Hepatocyte (in vitro differentiated cells): ENCODE data around the gene RBBP8NL. TPM values are rescaled to one million over a fixed set of nuclear protein-coding genes. Genes with fewer than 3 reads are reported as not detected.

Source experiments
- DNase-seq: peaks from one replicate; pipeline ENCODE4 v3.0.0-alpha.2; 2016; ENCODE audit warnings: low spot score
- H2AFZ ChIP-seq: fragments of 200-600 bp; sonication (generic); 2 replicates; pipeline ENCODE4 v1.6.0; 2016; ENCODE audit warnings: antibody characterized with exemption, mild to moderate bottlenecking
- H3K27ac ChIP-seq: fragments of 200-600 bp; sonication (generic); 2 replicates; pipeline ENCODE4 v1.5.1; 2016; ENCODE audit warnings: mild to moderate bottlenecking
- H3K27me3 ChIP-seq: fragments of 200-600 bp; sonication (generic); 2 replicates; pipeline ENCODE4 v1.6.1; 2016
- H3K36me3 ChIP-seq: fragments of 200-600 bp; sonication (generic); replicated peaks from 2 replicates; pipeline ENCODE4 v1.5.1; 2016; ENCODE audit warnings: low read depth; ENCODE audit not compliant: insufficient read depth
- H3K4me1 ChIP-seq: fragments of 200-600 bp; sonication (generic); 2 replicates; pipeline ENCODE4 v1.5.1; 2016; ENCODE audit warnings: mild to moderate bottlenecking, moderate library complexity; ENCODE audit not compliant: insufficient read depth
- H3K4me2 ChIP-seq: fragments of 200-600 bp; sonication (generic); 2 replicates; pipeline ENCODE4 v1.6.0; 2016
- H3K4me3 ChIP-seq: fragments of 200-600 bp; sonication (generic); 2 replicates; pipeline ENCODE4 v1.5.1; 2016; ENCODE audit warnings: mild to moderate bottlenecking
- H3K79me2 ChIP-seq: fragments of 200-600 bp; sonication (generic); 2 replicates; pipeline ENCODE4 v1.6.0; 2017; ENCODE audit warnings: mild to moderate bottlenecking
- H3K9me2 ChIP-seq: fragments of 200-600 bp; sonication (generic); replicated peaks from 2 replicates; pipeline ENCODE4 v1.6.0; 2017; ENCODE audit warnings: mild to moderate bottlenecking; ENCODE audit not compliant: insufficient read depth
- H3K9me3 ChIP-seq: fragments of 200-600 bp; sonication (generic); 2 replicates; pipeline ENCODE4 v1.5.1; 2016; ENCODE audit warnings: low read depth, mild to moderate bottlenecking
- H4K20me1 ChIP-seq: fragments of 200-600 bp; sonication (generic); 2 replicates; pipeline ENCODE4 v1.6.0; 2016; ENCODE audit warnings: mild to moderate bottlenecking; ENCODE audit not compliant: insufficient read depth, poor library complexity, severe bottlenecking
- EZH2 ChIP-seq: fragments of 200-600 bp; sonication (generic); IDR thresholded peaks from 2 replicates; pipeline ENCODE4 v1.6.1; 2016; ENCODE audit warnings: antibody characterized with exemption, mild to moderate bottlenecking, borderline replicate concordance
- EZH2phosphoT487 ChIP-seq: fragments of 200-600 bp; sonication (generic); IDR thresholded peaks from one replicate; pipeline ENCODE4 v1.6.1; 2018; ENCODE audit warnings: antibody characterized with exemption, mild to moderate bottlenecking, low read depth, moderate library complexity; ENCODE audit not compliant: unreplicated experiment, severe bottlenecking
- WGBS: methylation state at CpG from one replicate; pipeline ENCODE4 v1.1.6; 2016; ENCODE audit warnings: low lambda C conversion rate; ENCODE audit errors: missing lambda C conversion rate; 5-methylcytosine and 5-hydroxymethylcytosine counted together
- polyA plus RNA-seq: library from polyadenylated mRNA; unstranded; fragments of >200 nt; fragmentation: Nextera tagmentation; extraction: Ambion mirVana; gene quantifications from 2 replicates; pipeline ENCODE4 v1.2.1, GENCODE V29; 2016
- total RNA-seq: library from RNA; depleted of rRNA; stranded (reverse); fragments of >200 nt; gene quantifications from 2 replicates; pipeline ENCODE4 v1.2.3, GENCODE V29; 2014
- TF ChIP-seq, protein P1 (sequence below): fragments of 200-600 bp; sonication (generic); IDR thresholded peaks from 2 replicates; pipeline ENCODE4 v1.5.1; 2016; ENCODE audit warnings: antibody characterized with exemption, mild to moderate bottlenecking; ENCODE audit not compliant: poor library complexity

Gene RBBP8NL
- total and polyA plus RNA-seq, 2 experiments from 2014 or later, result 5.7 to 6.4 TPM

DNA sequence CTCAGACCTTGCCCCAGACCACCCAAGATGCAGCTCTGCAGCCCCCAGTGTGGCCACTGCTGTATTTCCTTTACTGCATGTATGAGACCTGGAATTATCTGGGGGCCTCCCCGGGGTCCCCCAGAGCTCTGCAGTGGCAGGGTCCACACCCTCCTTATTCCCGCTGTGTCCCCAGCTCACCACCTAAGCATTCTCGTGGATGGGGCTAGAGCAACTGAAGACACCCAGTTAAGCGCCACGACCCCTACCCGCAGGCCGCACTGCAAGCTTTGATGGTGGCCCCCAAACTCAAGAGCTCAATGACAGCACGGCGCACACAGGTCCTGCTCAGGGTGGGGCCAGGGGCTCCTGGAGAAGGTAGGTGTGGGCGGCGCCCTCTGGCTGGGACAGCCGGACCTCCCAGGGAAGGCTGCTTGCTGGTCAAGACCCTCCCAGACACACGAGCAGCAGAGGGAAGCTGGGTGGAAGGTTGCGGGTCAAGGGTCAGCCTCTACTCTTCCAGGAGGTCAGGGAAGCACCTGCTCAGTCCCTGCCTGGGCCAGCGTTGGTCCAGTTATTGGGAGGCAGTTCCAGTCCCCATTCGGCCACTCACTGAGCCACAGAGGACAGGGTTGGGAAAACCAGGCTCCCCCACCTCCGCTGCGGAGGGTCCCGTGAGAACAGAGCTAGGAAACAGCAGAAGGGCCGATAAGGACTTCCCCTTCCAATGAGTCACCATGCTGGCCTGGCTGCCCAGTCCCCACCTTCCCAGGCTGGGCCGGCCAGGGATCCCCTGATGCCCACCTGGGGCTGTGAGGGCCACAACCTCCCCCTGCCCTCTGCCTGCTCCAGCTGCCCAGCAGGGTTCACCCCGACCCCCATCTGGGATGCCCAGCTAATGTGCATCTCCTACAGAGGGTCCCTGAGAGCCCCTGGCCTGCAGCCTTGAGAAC, 63.2 kb downstream of the RBBP8NL start:
- Histone ChIP-seq H3K4me3 (no peak overlapping the region), H3K27ac (peak overlapping the region; percentile 92), H3K9me2 (no peaks in the 10 kb centered on the region), H4K20me1 (peaks cover 33% of the 10 kb centered on the region), H3K36me3 (no peaks in the 10 kb centered on the region), H3K4me1 (peaks cover 80% of the 10 kb centered on the region), H3K9me3 (no peaks in the 10 kb centered on the region), H3K79me2 (peaks cover 67% of the 10 kb centered on the region), H2AFZ (no peak overlapping the region), H3K4me2 (peak overlapping the region; percentile 91), H3K27me3 (no peaks in the 10 kb centered on the region)
- 66% methylated on average over 22 of the region's 22 CpGs for WGBS
- TF ChIP-seq, protein P1, sequence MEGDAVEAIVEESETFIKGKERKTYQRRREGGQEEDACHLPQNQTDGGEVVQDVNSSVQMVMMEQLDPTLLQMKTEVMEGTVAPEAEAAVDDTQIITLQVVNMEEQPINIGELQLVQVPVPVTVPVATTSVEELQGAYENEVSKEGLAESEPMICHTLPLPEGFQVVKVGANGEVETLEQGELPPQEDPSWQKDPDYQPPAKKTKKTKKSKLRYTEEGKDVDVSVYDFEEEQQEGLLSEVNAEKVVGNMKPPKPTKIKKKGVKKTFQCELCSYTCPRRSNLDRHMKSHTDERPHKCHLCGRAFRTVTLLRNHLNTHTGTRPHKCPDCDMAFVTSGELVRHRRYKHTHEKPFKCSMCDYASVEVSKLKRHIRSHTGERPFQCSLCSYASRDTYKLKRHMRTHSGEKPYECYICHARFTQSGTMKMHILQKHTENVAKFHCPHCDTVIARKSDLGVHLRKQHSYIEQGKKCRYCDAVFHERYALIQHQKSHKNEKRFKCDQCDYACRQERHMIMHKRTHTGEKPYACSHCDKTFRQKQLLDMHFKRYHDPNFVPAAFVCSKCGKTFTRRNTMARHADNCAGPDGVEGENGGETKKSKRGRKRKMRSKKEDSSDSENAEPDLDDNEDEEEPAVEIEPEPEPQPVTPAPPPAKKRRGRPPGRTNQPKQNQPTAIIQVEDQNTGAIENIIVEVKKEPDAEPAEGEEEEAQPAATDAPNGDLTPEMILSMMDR, result no peak
- TF ChIP-seq EZH2 (no peak), EZH2phosphoT487 (no peak)
- DNase-seq, result peak; percentile 59

GRCh38 chr20:62362991-62363919, 64.1 kb downstream of the RBBP8NL start:
- no peak overlapping the region for H2AFZ ChIP-seq
- no peaks in the 10 kb centered on the region for H3K9me3 ChIP-seq
- no peaks in the 10 kb centered on the region for H3K27me3 ChIP-seq
- TF ChIP-seq, protein P1, result peak; percentile 26
- TF ChIP-seq EZH2 (no peak), EZH2phosphoT487 (no peak)
- no peak overlapping the region for H3K4me3 ChIP-seq
- peak overlapping the region; percentile 91 for H3K4me2 ChIP-seq
- H3K4me1 ChIP-seq, result peaks cover 80% of the 10 kb centered on the region
- peak overlapping the region; percentile 92 for H3K27ac ChIP-seq
- H3K9me2 ChIP-seq, result no peaks in the 10 kb centered on the region
- H4K20me1 ChIP-seq, result peaks cover 33% of the 10 kb centered on the region
- H3K36me3 ChIP-seq, result no peaks in the 10 kb centered on the region
- H3K79me2 ChIP-seq, result peaks cover 76% of the 10 kb centered on the region
- peak; percentile 66 for DNase-seq
- WGBS, result 64% methylated on average over 18 of the region's 20 CpGs

GRCh38 chr20:62362590-62362940, 64.8 kb downstream of the RBBP8NL start:
- no peak for TF ChIP-seq EZH2
- no peak for TF ChIP-seq EZH2phosphoT487
- TF ChIP-seq, protein P1, result no peak
- H3K27me3 ChIP-seq, result no peaks in the 10 kb centered on the region
- H3K4me3 ChIP-seq, result no peak overlapping the region
- 81% methylated on average over 13 of the region's 13 CpGs for WGBS
- H2AFZ ChIP-seq, result no peak overlapping the region
- peak overlapping the region; percentile 91 for H3K4me2 ChIP-seq
- DNase-seq, result peak; percentile 8
- peaks cover 33% of the 10 kb centered on the region for H4K20me1 ChIP-seq
- H3K79me2 ChIP-seq, result peaks cover 83% of the 10 kb centered on the region
- H3K9me2 ChIP-seq, result no peaks in the 10 kb centered on the region
- peak overlapping the region; percentile 82 for H3K27ac ChIP-seq
- H3K36me3 ChIP-seq, result no peaks in the 10 kb centered on the region
- H3K4me1 ChIP-seq, result peaks cover 76% of the 10 kb centered on the region
- no peaks in the 10 kb centered on the region for H3K9me3 ChIP-seq
